ENCODE measurements around the gene KCNK16. TPM values are rescaled to one million over a fixed set of nuclear protein-coding genes. Genes with fewer than 3 reads are reported as not detected.

KCNK16 gene
- total and polyA plus RNA-seq, 2 of the 4 experiments (the other 2 are of a cell fraction) = not detected

DNA sequence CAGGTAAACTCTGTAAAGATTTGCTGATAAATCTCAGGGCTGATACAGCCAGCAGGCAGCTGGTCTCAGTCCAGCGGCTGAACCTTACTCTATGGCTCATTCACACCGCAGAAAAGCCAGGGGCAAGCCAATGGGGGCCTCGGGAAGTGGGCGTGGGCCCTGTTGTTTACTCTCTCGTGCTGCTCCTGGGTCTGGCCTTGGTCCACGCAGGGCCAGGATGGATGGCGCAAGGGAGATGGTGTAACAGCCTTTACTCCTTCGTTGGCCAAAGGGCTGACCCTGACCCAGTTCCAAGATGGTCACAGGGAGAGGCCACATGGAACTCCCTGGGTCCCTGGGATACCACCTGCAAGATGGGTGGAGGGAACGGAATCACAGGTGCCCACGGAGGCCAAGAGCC is 24.4 kb downstream of the KCNK16 start:
- H3K27me3 ChIP-seq (ENCODE audit: control insufficient read depth, insufficient read depth, low read length) = no peaks in the 10 kb centered on the region; the same call in 1 of the 2 replicates
- no peak overlapping the region for H2AK5ac ChIP-seq (ENCODE audit: low read depth, low read length)
- in situ Hi-C loops (cut with MboI; ENCODE audit: low sequenced_read_pairs) (no loop called here), intact Hi-C loops (cut with micrococcal nuclease) (no loop called here), dilution Hi-C loops (cut with HindIII; ENCODE audit: low sequenced_read_pairs, unreplicated experiment) (no loop called here)
- no peaks in the 10 kb centered on the region for H3K9me3 ChIP-seq (ENCODE audit: control insufficient read depth, insufficient read depth, low read length)
- no peak overlapping the region for H4K8ac ChIP-seq (ENCODE audit: low read depth in 2 of 2, low read length in 2 of 2)
- no peaks in the 10 kb centered on the region for H3K9me1 ChIP-seq (ENCODE audit: insufficient read depth, low read length)
- H2BK120ac ChIP-seq (ENCODE audit: low read depth, low read length) = no peak overlapping the region
- ChIA-PET CTCF (no interaction called here), POLR2A (ENCODE audit: unreplicated experiment) (no interaction called here)
- no peak for ATAC-seq (ENCODE audit: low read depth)
- H4K5ac ChIP-seq (ENCODE audit: low read depth, low read length) = no peak overlapping the region
- H3K9ac ChIP-seq (ENCODE audit: low read depth, low read length) = no peak overlapping the region
- no peak overlapping the region for H2AFZ ChIP-seq (replicated peaks; ENCODE audit: low read length, poor library complexity)
- no peak overlapping the region for H4K91ac ChIP-seq (ENCODE audit: insufficient read depth, low read depth, low read length)
- TF ChIP-seq, protein P1, sequence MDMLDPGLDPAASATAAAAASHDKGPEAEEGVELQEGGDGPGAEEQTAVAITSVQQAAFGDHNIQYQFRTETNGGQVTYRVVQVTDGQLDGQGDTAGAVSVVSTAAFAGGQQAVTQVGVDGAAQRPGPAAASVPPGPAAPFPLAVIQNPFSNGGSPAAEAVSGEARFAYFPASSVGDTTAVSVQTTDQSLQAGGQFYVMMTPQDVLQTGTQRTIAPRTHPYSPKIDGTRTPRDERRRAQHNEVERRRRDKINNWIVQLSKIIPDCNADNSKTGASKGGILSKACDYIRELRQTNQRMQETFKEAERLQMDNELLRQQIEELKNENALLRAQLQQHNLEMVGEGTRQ (IDR thresholded peaks at IDR 0.05; ENCODE audit: low read depth, low read length) = no peak
- no peak for TF ChIP-seq MAFK (IDR thresholded peaks at IDR 0.05; ENCODE audit: low read depth, low read length)
- TF ChIP-seq FOS (IDR thresholded peaks at IDR 0.05; ENCODE audit: low read depth, low read length) = no peak
- no peaks in the 10 kb centered on the region for H4K20me1 ChIP-seq (ENCODE audit: insufficient read depth, low read length)
- no peak overlapping the region for H3K4ac ChIP-seq (ENCODE audit: low read depth, low read length)
- 25% methylated on average over 4 of the region's 10 CpGs; no CpG with 5 or more reads in 1 of the 2 experiments for WGBS, 2 experiments (ENCODE audit: extremely low coverage in 2 of 2, insufficient read length in 1 of 2)
- H3K4me1 ChIP-seq (ENCODE audit: control insufficient read depth, insufficient read depth, low read length) = no peaks in the 10 kb centered on the region
- H3K79me1 ChIP-seq (ENCODE audit: low read depth in 1 of 2, low read length in 2 of 2) = no peaks in the 10 kb centered on the region
- no peak overlapping the region for H3K27ac ChIP-seq (ENCODE audit: insufficient read depth, low read length)
- H3K56ac ChIP-seq (ENCODE audit: extremely low read depth, insufficient read depth, low read length) = no peak overlapping the region
- H3K4me2 ChIP-seq (ENCODE audit: low read depth, low read length) = no peak overlapping the region
- no peak overlapping the region for H2AK9ac ChIP-seq (replicated peaks; ENCODE audit: low read depth, low read length, poor library complexity)
- H2BK5ac ChIP-seq (ENCODE audit: low read depth, low read length, poor library complexity, severe bottlenecking) = no peak overlapping the region
- no TSS peak for BruUV-seq (replicated peaks)
- no peak overlapping the region for H3K4me3 ChIP-seq (ENCODE audit: insufficient read depth, low read depth, low read length)
- no peak overlapping the region for H2BK20ac ChIP-seq (ENCODE audit: low read depth, low read length)
- no peak overlapping the region for H3K18ac ChIP-seq (ENCODE audit: low read depth, low read length)
- H3K23ac ChIP-seq (ENCODE audit: low read depth, low read length) = no peak overlapping the region
- no peaks in the 10 kb centered on the region for H3K36me3 ChIP-seq (ENCODE audit: control insufficient read depth, insufficient read depth, low read length)
- DNase-seq = no peak
- H2BK15ac ChIP-seq (ENCODE audit: low read depth, low read length) = no peak overlapping the region
- H3K14ac ChIP-seq (replicated peaks; ENCODE audit: low read depth, low read length) = no peak overlapping the region

All from IMR-90 (cell line).